NCI-H510A (cell line): ENCODE measurements around the gene ST3GAL2.

Experiments used
- DNase-seq: peaks from one replicate; lab custom pipeline; 2025; lab: John Stamatoyannopoulos, UW

Gene ST3GAL2

DNA sequence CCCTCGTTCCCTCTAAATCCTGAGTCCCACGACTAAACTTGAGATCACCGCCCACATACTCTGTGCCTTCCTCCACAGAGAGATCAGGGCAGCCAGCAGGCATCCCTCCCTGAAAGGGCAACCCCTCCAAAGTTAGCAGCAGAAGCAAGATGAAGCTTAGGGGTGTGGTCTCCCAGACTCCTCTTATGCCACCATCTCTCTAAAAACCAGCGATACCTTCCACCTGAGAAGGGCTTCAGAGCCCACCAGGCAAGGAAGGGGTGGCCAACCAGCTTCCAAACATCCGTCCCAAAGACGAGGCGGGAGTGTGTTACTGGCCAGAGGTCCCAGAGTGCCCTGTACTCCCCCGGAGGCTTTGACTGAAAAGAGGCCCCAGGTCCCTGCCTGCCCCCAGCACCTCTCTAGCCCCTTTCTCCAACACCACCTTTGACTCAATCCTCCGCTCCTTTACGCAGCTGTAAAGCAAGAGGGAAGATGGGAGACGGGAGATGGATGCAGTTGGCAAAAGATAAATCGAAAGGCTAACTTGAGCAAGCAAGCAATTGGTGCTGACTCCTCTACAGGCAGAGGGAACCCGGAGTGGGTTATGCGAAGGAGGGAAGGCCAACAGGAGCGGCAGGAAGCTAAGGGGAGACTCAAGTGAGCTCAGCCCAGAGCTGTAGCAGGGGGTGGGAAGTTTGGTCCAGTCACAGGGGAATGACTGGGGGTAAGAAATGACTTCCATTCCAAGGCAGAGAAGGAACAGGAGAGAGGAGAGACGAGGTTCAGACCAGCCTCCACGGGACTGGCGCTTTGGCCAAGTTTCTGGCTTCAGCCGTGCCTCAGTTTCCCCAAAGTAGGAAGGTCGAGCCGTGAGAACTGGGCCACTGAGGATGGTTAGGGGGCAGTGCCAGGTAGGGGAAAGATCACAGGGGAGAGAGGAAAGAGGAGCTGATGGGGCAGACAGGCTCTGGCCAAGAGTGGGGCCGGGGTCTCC lies 1.0 kb downstream of the ST3GAL2 start:
- DNase-seq, result no peak

DNA sequence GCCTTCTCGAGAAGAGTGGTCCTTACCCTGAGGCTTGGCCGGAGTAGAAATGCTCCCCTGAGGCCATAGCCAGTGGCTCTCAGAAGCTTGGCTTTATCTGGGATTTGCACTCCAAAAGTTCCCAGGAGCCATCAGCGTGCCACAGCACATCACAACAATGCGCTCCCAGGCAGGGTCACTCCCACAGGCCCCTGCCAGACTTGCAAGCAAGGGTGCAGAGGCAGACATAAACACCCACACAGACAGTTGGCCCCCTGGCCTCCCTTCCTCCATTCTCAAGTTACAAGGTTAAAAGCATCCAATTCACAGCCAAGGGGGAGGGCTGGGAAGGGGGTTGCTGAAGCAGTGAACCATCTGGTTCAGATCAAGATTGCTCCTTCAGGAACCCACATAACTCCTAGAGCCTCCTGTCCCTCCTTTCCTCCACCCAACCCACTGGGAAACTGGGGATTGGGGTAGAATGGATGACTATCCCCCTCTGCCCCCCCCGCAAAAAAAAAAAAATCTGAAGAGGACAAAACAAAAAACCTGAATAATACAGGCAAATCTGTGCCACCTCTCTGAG lies 1.8 kb downstream of the ST3GAL2 start:
- no peak for DNase-seq

- DNase-seq, result no peak
Measured at GRCh38 chr16:70434484-70435260, 4.2 kb downstream of the ST3GAL2 start.

- no peak for DNase-seq
Measured at GRCh38 chr16:70433458-70434103, 5.3 kb downstream of the ST3GAL2 start.

GRCh38 chr16:70432723-70433457 lies 6.0 kb downstream of the ST3GAL2 start:
- no peak for DNase-seq

- DNase-seq, result no peak
Measured at GRCh38 chr16:70432356-70432722, 6.6 kb downstream of the ST3GAL2 start.

DNA sequence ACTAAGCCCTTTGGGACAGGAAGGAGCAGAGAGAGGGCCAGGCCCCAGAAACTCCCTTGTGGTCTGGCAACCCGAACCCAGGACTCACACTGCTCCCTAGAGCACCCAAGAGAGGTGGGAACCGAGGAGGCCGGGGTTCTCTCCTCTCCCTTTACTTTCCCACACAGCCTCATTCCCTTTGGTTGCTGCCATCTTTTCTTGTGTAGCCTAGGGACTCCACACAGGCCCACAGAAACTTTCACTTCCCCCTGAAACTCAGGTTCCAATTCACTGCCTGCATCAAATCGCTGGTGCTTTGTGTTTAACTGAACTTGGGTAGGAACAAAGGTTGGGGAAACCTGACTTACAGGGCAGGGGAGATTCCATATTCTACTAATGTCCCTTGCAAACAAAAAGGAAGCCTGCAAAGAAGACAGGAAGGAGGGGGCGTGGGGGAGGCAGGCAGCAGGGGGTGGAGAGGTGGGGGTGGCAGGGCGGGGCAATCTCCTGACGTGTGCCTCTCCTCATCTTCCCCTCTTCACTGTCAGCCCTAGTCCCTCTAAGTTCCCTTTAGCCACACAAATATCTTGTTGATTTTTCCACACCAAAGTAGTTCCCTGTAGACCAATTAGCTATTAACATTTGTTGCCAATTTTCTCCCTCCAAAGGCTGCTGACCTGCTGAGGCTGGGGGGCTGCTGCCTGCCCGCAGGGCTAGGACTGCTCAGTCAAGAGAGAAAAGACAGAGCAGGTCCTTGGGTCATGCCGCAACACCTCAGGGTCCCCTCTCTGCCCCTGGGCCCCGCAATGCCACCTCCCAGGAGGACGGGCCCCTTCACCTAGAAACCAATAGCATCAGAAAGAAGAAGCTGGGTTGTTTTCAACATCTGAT lies 8.0 kb downstream of the ST3GAL2 start:
- no peak for DNase-seq

DNA sequence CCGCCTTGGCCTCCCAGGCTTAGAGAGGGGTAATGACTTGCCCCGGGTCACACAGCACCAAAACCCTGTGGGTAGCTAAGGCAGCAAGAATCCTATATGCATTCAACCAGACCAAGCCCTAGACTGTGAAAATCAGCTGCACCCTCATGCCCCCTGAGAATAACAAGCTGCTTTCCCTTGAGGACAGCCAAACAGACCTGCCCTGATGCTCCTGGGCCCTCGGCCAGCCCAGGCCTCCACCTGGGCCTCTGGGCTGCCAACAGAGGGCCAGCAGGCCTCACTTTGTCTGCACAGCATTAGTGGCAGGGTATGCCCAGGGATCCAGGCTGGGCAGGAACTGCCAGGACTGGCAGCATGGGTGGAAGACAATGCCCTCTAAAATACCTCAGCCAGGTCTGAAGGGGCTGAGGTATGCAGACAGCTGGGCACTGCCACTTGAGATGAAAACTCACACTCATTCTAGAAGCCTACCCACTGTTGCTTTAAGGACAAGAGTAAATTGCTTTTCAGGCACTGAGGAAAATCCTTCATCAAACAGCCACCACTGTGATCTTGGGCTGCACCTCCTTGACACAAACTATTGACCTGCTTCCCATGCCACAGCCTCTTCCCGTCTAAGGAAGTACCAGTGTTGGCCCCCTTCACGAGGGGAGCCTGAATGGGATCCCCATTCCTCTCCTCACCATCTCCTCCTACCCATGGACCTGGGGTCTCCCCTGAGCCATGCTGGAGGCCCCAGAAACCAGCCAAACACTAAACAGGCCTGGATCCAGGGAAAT lies 8.8 kb downstream of the ST3GAL2 start:
- DNase-seq, result no peak

GRCh38 chr16:70428178-70428998 lies 10.5 kb downstream of the ST3GAL2 start:
- no peak for DNase-seq

DNA sequence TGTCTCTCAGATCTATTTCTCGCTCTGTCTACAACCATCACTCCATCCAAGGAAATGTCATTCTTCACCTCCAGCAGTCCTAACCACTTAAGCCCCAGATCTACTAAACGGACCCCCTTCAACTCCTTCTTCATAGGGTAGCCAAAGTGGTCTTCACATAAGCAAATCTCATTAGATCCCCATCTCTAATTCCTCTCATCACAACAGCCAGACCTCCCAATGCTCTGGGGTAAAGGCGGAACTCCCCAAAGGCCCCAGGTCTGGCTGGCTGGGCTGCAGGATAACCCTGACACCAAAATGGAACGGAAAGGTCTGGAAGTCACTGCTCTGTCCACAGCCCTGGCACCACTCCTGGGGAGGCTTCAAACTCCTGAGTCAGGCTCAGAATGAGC lies 11.1 kb downstream of the ST3GAL2 start:
- DNase-seq, result no peak

GRCh38 chr16:70422543-70422942 lies 16.4 kb downstream of the ST3GAL2 start:
- DNase-seq, result no peak

- DNase-seq, result no peak
Measured at GRCh38 chr16:70421473-70422311, 17.2 kb downstream of the ST3GAL2 start.

DNA sequence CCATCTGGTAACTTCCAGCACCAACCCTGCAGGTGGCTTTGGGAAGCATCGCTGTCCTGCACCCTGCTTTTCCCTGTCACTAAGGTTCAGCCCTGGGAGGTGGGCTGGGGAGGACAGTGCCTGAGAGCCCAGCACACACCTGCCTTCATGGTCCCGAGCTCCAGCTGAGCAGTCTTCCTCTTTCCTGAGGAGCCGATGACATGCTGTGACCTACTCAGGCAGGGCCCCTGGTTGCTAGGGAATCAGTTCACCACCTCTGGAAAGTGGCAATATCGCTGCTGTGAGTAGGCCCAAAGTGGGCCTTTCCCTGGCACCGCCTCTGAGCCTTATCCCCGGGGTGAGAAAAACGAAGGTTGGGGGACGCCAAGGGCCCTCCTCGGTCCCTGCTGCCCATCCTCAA lies 17.9 kb downstream of the ST3GAL2 start:
- no peak for DNase-seq

- no peak for DNase-seq
Measured at GRCh38 chr16:70419384-70420327, 19.2 kb downstream of the ST3GAL2 start.

GRCh38 chr16:70418993-70419318 lies 19.9 kb downstream of the ST3GAL2 start:
- DNase-seq, result no peak

GRCh38 chr16:70418274-70418992 lies 20.5 kb downstream of the ST3GAL2 start:
- no peak for DNase-seq
